Thyroid gland (tissue), 4 donors: ENCODE measurements around the gene EXOC7. TPM values are rescaled to one million over a fixed set of nuclear protein-coding genes. Genes with fewer than 3 reads are reported as not detected.

Experiments used
- DNase-seq, 2 donors: peaks; one replicate each; pipeline ENCODE4 v3.0.0-alpha.2; 2019
- H3K27ac ChIP-seq, 3 donors: fragments of 200-600 bp; sonication (generic); 1 replicate in 2 of 3; 2 replicates in 1 of 3; pipeline ENCODE4 v1.5.1; 2016 to 2019; ENCODE audit warnings: mild to moderate bottlenecking in 1 of 3, moderate library complexity in 1 of 3
- H3K27me3 ChIP-seq: fragments of 200-600 bp; sonication (generic); one replicate; pipeline ENCODE4 v1.5.1; 2019
- H3K36me3 ChIP-seq, 2 donors: fragments of 200-600 bp; sonication (generic); one replicate each; pipeline ENCODE4 v1.5.1; 2016 to 2019
- H3K4me1 ChIP-seq, 2 donors: fragments of 200-600 bp; sonication (generic); one replicate each; pipeline ENCODE4 v1.5.1; 2017 to 2019
- H3K4me3 ChIP-seq, 3 donors: fragments of 200-600 bp; sonication (generic); replicated peaks in 1 of 3; 1 replicate in 2 of 3; 2 replicates in 1 of 3; pipeline ENCODE4 v1.5.1; 2016; ENCODE audit warnings: mild to moderate bottlenecking in 1 of 3
- H3K9me3 ChIP-seq: fragments of 200-600 bp; sonication (generic); one replicate; pipeline ENCODE4 v1.5.1; 2017
- POLR2A ChIP-seq, 2 donors: fragments of 450-650 bp; IDR thresholded peaks; one replicate each; pipeline ENCODE4 v1.6.1; 2017; ENCODE audit warnings: antibody characterized with exemption in 2 of 2, mild to moderate bottlenecking in 2 of 2, moderate library complexity in 1 of 2
- WGBS, 2 donors: methylation state at CpG; one replicate each; pipeline ENCODE4 v1.1.5; 2017; 5-methylcytosine and 5-hydroxymethylcytosine counted together
- intact Hi-C: fragments of 100-400 bp; cut with DNase I; formaldehyde crosslinking; loops from one replicate; pipeline ENCODE4 v1.15.1; 2023
- total RNA-seq, 4 donors: library from RNA; depleted of rRNA; stranded (reverse); fragments of >200 nt; gene quantifications; one replicate each; pipeline ENCODE4 v1.2.3, GENCODE V29; 2016
- TF ChIP-seq, protein P1 (sequence below), 6 experiments: fragments of 200-600 bp in 3 of 6; fragments of 450-650 bp in 3 of 6; sonication (generic) in 3 of 6; IDR thresholded peaks; one replicate each; pipeline ENCODE4 v1.5.1; 2016 to 2019; ENCODE audit warnings: antibody characterized with exemption in 6 of 6, mild to moderate bottlenecking in 2 of 6, inconsistent platforms in 1 of 6, moderate library complexity in 1 of 6

The EXOC7 gene
- total RNA-seq, 4 donors from 2014 or later, result 97.8 to 131 (median 115) TPM

DNA sequence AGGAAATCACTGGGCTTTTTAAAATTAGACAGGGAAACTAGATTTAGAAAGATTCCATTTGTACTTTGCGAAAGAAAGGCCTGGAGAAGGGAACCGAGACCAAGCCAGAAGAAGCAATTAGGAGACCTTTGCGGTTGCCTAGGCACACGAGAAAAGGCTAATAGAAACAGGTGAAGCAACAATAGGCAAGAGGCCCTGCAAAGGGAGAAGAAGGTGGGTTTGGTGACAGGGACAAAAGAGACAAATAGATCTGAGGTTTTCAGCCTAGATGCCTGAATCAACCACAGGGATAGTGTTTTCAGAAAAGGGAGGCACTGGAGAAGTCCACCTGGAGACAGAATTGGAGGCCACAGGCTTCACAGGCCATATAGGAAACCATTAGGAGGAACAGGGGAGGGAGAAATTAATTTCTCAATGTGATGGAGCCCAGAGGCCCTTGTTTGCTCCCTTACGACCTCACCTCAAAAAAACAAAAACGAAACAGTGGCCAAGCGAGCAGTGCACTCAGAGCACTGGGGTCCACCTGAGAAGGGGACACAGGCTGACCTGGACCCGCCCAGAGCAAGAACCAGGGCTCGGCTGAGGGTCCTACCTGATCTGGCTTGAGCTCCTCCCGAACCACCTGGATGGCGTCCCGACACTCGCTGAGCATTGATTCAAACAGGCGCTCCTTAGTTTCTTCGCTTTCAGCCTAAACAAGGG is 53.6 kb downstream of the EXOC7 start:
- DNase-seq, result no peak
- Histone ChIP-seq H3K36me3 (peaks cover 46 to 57% of the 10 kb centered on the region in 2 donors), H3K4me1 (peaks cover 44 to 48% of the 10 kb centered on the region in 2 donors), H3K27me3 (no peaks in the 10 kb centered on the region), H3K4me3 (no peak overlapping the region), H3K9me3 (no peaks in the 10 kb centered on the region), H3K27ac (peak overlapping the region in 2 of 3 donors; percentile 92 to 96)
- intact Hi-C loops, result no loop called here
- TF ChIP-seq, protein P1, sequence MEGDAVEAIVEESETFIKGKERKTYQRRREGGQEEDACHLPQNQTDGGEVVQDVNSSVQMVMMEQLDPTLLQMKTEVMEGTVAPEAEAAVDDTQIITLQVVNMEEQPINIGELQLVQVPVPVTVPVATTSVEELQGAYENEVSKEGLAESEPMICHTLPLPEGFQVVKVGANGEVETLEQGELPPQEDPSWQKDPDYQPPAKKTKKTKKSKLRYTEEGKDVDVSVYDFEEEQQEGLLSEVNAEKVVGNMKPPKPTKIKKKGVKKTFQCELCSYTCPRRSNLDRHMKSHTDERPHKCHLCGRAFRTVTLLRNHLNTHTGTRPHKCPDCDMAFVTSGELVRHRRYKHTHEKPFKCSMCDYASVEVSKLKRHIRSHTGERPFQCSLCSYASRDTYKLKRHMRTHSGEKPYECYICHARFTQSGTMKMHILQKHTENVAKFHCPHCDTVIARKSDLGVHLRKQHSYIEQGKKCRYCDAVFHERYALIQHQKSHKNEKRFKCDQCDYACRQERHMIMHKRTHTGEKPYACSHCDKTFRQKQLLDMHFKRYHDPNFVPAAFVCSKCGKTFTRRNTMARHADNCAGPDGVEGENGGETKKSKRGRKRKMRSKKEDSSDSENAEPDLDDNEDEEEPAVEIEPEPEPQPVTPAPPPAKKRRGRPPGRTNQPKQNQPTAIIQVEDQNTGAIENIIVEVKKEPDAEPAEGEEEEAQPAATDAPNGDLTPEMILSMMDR (IDR thresholded peaks at IDR 0.05), result no peak
- TF ChIP-seq POLR2A (IDR thresholded peaks at IDR 0.05), result no peak
- WGBS, 2 donors, result 94 to 95% methylated on average over 15 of the region's 15 CpGs

DNA sequence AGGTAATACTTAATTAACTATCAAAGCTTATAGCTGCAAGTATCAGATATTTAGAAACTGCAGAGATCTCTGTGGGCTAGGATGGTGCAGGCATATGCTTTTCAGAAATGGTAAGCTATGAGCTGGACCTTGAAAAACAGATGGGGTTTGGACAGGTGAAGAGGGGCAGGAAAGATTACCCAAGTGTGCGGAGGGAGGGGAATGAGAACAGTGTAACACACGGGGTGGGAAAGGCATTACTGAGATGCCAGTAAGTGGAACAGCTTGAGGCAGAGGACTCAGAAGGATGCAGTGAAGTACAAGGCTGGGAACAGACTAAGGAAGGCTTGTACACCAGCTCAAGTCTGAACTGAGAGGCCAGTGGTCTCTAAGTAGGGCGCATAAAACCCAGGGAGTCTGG is 54.3 kb downstream of the EXOC7 start:
- H3K9me3 ChIP-seq, result no peaks in the 10 kb centered on the region
- intact Hi-C loops, result no loop called here
- H3K27ac ChIP-seq, result peak overlapping the region in 2 of 3 donors; percentile 92 to 96
- DNase-seq, result no peak
- H3K4me1 ChIP-seq, result peaks cover 37 to 40% of the 10 kb centered on the region in 2 donors
- no peak for TF ChIP-seq POLR2A (IDR thresholded peaks at IDR 0.05)
- TF ChIP-seq, protein P1 (IDR thresholded peaks at IDR 0.05), result no peak
- H3K27me3 ChIP-seq, result no peaks in the 10 kb centered on the region
- 82 to 93% methylated on average over 3 of the region's 3 CpGs for WGBS, 2 donors
- no peak overlapping the region for H3K4me3 ChIP-seq
- H3K36me3 ChIP-seq, result peaks cover 54 to 61% of the 10 kb centered on the region in 2 donors

DNA sequence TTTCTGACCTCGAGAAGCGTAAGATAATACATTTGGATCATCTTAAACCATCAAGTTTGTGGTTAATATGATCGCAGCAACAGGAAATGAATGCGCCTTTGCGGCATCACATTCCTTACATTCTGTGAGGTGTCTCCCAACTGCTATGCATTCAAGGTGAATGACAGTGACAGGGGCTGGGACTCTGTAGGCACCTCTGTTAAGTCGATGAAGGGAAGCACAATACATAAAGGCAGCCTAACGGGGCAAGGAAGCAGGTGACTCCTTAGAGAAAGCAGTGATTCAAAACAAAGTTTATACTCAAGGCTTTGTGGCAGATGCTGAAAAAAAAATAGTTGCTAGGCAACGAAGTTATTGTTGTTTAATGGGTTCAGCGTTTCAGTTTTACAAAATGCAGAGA is 54.9 kb downstream of the EXOC7 start:
- Histone ChIP-seq H3K9me3 (no peaks in the 10 kb centered on the region), H3K27me3 (no peaks in the 10 kb centered on the region), H3K4me1 (peaks cover 32 to 36% of the 10 kb centered on the region in 2 donors), H3K36me3 (peaks cover 59 to 66% of the 10 kb centered on the region in 2 donors), H3K4me3 (no peak overlapping the region), H3K27ac (peak overlapping the region in 2 of 3 donors; percentile 23 to 92)
- no peak for DNase-seq
- intact Hi-C loops, result no loop called here
- TF ChIP-seq, protein P1 (IDR thresholded peaks at IDR 0.05), result no peak
- no peak for TF ChIP-seq POLR2A (IDR thresholded peaks at IDR 0.05)
- WGBS, 2 donors, result 76 to 83% methylated on average over 9 of the region's 9 CpGs

DNA sequence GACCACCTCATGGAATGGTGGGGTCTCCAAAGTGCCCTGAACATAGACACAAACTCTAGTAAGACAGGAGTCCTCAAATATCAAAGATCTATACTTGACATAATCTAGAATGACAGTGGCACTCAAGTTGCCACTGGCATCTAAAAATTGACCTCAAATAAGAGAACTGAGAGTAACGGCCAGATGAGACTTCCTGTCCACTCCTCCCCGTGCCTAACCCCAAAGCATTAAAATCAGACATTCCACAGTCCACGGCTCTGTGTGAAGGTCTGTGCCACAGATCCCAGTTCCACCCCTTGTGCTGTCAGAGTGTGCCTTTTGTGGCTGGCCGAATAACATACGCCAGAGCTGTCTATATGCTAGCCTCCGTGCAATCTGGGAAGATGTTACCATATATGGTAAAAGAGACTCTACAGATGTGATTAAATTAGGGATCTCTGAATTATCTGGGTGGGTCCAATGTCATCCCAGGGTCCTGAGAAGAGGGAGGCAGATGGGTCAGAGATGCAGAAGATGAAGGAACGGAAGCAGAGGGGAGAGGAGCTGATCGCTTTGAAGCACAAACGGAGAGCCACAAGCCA is 55.5 kb downstream of the EXOC7 start:
- intact Hi-C loops, result no loop called here

More for the DNA sequence above, 55.5 kb downstream of the EXOC7 start:
- peaks cover 27 to 32% of the 10 kb centered on the region in 2 donors for H3K4me1 ChIP-seq
- peaks cover 65 to 72% of the 10 kb centered on the region in 2 donors for H3K36me3 ChIP-seq
- no peak overlapping the region for H3K4me3 ChIP-seq
- 89 to 93% methylated on average over 9 of the region's 9 CpGs for WGBS, 2 donors
- peak overlapping the region in 1 of 3 donors; percentile 23 for H3K27ac ChIP-seq
- no peak for TF ChIP-seq POLR2A (IDR thresholded peaks at IDR 0.05)
- TF ChIP-seq, protein P1 (IDR thresholded peaks at IDR 0.05), result no peak
- no peaks in the 10 kb centered on the region for H3K27me3 ChIP-seq
- DNase-seq, result no peak
- H3K9me3 ChIP-seq, result no peaks in the 10 kb centered on the region
